Ishikawa (cell line): ENCODE results near the gene PTPRN2.

ENCODE experiments used
- EP300 ChIP-seq: IDR thresholded peaks from 2 replicates; pipeline ENCODE4 v1.6.1; 2012; ENCODE audit warnings: borderline replicate concordance
- FOXM1 ChIP-seq: IDR thresholded peaks from 2 replicates; pipeline ENCODE4 v1.6.1; 2012; ENCODE audit warnings: low read depth, borderline replicate concordance
- RAD21 ChIP-seq: IDR thresholded peaks from 2 replicates; pipeline ENCODE4 v1.6.1; 2012; ENCODE audit warnings: low read depth
- YY1 ChIP-seq: IDR thresholded peaks from 2 replicates; pipeline ENCODE4 v1.6.1; 2012; ENCODE audit warnings: low read depth

DNA sequence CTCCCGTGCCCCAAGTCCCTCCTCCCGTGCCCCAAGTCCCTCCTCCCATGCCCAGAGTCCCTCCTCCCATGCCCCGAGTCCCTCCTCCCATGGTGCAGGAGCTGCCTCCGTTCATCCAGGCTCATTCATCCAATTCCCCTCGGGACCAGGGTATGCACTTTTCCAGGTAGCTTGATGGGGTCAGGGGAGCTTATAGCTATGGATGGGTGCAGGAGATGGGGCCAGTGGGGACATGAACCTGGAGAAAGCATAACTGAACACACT is 201.3 kb downstream of the PTPRN2 start:
- no peak for TF ChIP-seq FOXM1
- TF ChIP-seq RAD21, result no peak
- no peak for TF ChIP-seq YY1
- TF ChIP-seq EP300, result no peak
